ENCODE data around the gene BCL7C. TPM values are rescaled to one million over a fixed set of nuclear protein-coding genes. Genes with fewer than 3 reads are reported as not detected.
A peak's percentile ranks its signal among the peaks of the same experiment; 100 is the strongest.

BCL7C gene
- total and polyA plus RNA-seq, 2 of the 13 experiments (the other 11 are each of a cell fraction or from before 2014, with no cell fraction given) = 17.7 to 33.8 TPM

DNA sequence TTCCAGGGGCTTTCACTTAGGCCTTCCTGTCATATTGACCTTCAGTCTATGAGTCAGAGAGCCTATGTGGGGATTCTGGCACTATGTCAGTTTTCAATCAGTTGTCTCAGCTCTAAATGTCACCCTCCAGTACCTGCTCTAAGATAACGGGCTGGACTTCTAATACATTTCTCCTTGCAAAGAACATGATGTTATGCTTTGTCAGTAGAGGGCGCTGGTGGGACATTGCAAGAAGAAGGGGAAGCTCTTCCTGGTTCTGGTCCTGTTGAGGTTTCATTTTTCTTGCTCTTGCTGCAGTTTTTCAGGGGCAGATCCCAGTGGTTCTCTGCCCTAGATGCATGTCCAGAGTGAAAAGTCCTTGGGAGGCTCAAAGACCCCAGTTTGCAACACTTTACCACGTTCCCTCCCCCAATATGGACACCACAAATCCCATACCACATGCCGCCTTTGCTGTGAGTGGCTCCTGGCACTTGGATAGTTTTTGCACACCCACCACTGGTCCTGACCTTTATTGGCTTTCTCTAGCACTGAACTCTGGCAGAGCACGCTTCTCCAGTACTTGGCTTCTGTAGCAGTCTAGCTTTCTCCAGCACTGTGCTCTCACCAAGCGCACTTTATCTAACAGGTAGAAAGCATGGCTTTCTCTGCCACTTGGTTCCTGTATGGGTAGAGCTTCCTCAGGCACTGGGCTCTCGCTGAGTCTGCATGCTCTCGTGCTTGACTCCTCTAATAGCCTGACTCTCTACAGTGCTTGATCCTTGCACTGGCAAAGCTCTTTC, 49.0 kb downstream of the BCL7C start (continued):
- TF ChIP-seq ATF7 (IDR thresholded peaks at IDR 0.05) (no peak), ATF7 (CRISPR knock-in tag; IDR thresholded peaks at IDR 0.05) (no peak), TEAD3 (CRISPR knock-in tag; optimal IDR thresholded peaks at IDR 0.05; ENCODE audit: borderline replicate concordance) (peak; percentile 84), SMAD1 (CRISPR knock-in tag; IDR thresholded peaks at IDR 0.05; ENCODE audit: borderline replicate concordance, low read depth) (no peak), MXI1 (IDR thresholded peaks at IDR 0.05; ENCODE audit: borderline replicate concordance, low read depth, low read length) (peak; percentile 57; the same call in 1 of the 3 replicates), SRSF1 (optimal IDR thresholded peaks at IDR 0.05; ENCODE audit: low read depth, low read length) (no peak), ZBTB8A (CRISPR knock-in tag; IDR thresholded peaks at IDR 0.05; ENCODE audit: borderline replicate concordance, low read depth) (no peak), ZKSCAN1 (IDR thresholded peaks at IDR 0.05; ENCODE audit: low read length) (0 out of 2 replicates have a peak, but pooled peaks have one; percentile 50), ZNF234 (CRISPR knock-in tag; conservative IDR thresholded peaks at IDR 0.05) (no peak), ZNF10 (CRISPR knock-in tag; IDR thresholded peaks at IDR 0.05; ENCODE audit: borderline replicate concordance, low read depth) (no peak), ATM (IDR thresholded peaks at IDR 0.05; ENCODE audit: borderline replicate concordance) (no peak)
- TF ChIP-seq, protein P1, sequence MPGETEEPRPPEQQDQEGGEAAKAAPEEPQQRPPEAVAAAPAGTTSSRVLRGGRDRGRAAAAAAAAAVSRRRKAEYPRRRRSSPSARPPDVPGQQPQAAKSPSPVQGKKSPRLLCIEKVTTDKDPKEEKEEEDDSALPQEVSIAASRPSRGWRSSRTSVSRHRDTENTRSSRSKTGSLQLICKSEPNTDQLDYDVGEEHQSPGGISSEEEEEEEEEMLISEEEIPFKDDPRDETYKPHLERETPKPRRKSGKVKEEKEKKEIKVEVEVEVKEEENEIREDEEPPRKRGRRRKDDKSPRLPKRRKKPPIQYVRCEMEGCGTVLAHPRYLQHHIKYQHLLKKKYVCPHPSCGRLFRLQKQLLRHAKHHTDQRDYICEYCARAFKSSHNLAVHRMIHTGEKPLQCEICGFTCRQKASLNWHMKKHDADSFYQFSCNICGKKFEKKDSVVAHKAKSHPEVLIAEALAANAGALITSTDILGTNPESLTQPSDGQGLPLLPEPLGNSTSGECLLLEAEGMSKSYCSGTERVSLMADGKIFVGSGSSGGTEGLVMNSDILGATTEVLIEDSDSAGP (CRISPR knock-in tag; IDR thresholded peaks at IDR 0.05; ENCODE audit: borderline replicate concordance) = peak; percentile 51; the same call in 1 of the 2 replicates
- TF ChIP-seq, protein P2, sequence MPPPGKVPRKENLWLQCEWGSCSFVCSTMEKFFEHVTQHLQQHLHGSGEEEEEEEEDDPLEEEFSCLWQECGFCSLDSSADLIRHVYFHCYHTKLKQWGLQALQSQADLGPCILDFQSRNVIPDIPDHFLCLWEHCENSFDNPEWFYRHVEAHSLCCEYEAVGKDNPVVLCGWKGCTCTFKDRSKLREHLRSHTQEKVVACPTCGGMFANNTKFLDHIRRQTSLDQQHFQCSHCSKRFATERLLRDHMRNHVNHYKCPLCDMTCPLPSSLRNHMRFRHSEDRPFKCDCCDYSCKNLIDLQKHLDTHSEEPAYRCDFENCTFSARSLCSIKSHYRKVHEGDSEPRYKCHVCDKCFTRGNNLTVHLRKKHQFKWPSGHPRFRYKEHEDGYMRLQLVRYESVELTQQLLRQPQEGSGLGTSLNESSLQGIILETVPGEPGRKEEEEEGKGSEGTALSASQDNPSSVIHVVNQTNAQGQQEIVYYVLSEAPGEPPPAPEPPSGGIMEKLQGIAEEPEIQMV (CRISPR knock-in tag; IDR thresholded peaks at IDR 0.05; ENCODE audit: low read depth) = no peak
- TF ChIP-seq, protein P3, sequence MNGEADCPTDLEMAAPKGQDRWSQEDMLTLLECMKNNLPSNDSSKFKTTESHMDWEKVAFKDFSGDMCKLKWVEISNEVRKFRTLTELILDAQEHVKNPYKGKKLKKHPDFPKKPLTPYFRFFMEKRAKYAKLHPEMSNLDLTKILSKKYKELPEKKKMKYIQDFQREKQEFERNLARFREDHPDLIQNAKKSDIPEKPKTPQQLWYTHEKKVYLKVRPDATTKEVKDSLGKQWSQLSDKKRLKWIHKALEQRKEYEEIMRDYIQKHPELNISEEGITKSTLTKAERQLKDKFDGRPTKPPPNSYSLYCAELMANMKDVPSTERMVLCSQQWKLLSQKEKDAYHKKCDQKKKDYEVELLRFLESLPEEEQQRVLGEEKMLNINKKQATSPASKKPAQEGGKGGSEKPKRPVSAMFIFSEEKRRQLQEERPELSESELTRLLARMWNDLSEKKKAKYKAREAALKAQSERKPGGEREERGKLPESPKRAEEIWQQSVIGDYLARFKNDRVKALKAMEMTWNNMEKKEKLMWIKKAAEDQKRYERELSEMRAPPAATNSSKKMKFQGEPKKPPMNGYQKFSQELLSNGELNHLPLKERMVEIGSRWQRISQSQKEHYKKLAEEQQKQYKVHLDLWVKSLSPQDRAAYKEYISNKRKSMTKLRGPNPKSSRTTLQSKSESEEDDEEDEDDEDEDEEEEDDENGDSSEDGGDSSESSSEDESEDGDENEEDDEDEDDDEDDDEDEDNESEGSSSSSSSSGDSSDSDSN (CRISPR knock-in tag; IDR thresholded peaks at IDR 0.05) = peak; percentile 56; the same call in 1 of the 2 replicates
- TF ChIP-seq, protein P4, sequence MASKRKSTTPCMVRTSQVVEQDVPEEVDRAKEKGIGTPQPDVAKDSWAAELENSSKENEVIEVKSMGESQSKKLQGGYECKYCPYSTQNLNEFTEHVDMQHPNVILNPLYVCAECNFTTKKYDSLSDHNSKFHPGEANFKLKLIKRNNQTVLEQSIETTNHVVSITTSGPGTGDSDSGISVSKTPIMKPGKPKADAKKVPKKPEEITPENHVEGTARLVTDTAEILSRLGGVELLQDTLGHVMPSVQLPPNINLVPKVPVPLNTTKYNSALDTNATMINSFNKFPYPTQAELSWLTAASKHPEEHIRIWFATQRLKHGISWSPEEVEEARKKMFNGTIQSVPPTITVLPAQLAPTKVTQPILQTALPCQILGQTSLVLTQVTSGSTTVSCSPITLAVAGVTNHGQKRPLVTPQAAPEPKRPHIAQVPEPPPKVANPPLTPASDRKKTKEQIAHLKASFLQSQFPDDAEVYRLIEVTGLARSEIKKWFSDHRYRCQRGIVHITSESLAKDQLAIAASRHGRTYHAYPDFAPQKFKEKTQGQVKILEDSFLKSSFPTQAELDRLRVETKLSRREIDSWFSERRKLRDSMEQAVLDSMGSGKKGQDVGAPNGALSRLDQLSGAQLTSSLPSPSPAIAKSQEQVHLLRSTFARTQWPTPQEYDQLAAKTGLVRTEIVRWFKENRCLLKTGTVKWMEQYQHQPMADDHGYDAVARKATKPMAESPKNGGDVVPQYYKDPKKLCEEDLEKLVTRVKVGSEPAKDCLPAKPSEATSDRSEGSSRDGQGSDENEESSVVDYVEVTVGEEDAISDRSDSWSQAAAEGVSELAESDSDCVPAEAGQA (IDR thresholded peaks at IDR 0.05; ENCODE audit: low read depth) = no peak
- TF ChIP-seq, protein P4 (CRISPR knock-in tag; IDR thresholded peaks at IDR 0.05; ENCODE audit: borderline replicate concordance) = no peak

All from HepG2 (cell line).